Measurements from ENCODE around the gene JARID2. TPM values are rescaled to one million over a fixed set of nuclear protein-coding genes. Genes with fewer than 3 reads are reported as not detected.

The JARID2 gene
- total RNA-seq, 3 donors from 2014 or later = 10.5 to 13.9 (median 11.5) TPM

DNA sequence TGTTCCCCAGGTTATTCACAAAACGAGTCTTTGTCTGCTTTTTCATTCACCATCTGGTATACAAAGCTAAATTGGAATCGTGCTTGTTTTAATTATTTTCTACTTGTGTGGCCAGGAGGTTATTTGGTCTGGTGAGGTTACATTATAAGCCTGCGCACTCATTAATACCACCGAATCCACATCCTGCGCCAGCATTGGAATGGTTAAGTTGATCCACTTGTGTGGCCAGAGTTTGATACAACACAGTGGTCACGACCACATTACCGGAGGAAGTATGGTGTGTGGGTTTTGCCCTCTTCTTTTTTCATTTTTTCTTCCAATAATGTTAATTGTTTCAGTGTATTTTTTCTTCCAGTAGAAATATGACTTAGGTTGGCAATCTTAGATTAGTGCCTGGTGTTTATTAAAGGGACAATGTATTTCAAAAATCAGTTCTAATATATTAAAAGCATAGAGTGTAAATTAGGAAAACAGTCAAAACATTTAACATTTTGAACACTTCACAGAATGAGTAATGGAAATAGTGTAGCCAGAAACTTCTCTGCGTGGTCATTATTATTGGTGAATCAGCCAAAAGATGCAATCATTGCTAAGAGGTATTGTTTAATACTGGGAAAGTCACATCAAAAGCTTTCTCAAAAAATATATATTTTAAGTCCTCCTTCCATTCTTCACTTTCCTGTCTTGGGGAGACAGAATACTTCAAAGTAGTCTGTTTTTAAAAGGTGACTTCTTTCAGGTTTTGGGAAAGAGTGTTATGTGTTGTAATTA lies 84.5 kb downstream of the JARID2 start:
- H3K36me3 ChIP-seq = no peaks in the 10 kb centered on the region
- no peak for TF ChIP-seq POLR2AphosphoS5 (IDR thresholded peaks at IDR 0.05)
- no peak for TF ChIP-seq POLR2A (IDR thresholded peaks at IDR 0.05)
- TF ChIP-seq, protein P1, sequence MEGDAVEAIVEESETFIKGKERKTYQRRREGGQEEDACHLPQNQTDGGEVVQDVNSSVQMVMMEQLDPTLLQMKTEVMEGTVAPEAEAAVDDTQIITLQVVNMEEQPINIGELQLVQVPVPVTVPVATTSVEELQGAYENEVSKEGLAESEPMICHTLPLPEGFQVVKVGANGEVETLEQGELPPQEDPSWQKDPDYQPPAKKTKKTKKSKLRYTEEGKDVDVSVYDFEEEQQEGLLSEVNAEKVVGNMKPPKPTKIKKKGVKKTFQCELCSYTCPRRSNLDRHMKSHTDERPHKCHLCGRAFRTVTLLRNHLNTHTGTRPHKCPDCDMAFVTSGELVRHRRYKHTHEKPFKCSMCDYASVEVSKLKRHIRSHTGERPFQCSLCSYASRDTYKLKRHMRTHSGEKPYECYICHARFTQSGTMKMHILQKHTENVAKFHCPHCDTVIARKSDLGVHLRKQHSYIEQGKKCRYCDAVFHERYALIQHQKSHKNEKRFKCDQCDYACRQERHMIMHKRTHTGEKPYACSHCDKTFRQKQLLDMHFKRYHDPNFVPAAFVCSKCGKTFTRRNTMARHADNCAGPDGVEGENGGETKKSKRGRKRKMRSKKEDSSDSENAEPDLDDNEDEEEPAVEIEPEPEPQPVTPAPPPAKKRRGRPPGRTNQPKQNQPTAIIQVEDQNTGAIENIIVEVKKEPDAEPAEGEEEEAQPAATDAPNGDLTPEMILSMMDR (IDR thresholded peaks at IDR 0.05) = no peak
- no peaks in the 10 kb centered on the region for H3K9me3 ChIP-seq
- H3K4me1 ChIP-seq = peaks cover 0 to 11% of the 10 kb centered on the region in 2 donors
- no peaks in the 10 kb centered on the region for H3K27me3 ChIP-seq
- H3K4me3 ChIP-seq = no peak overlapping the region
- intact Hi-C loops (cut with DNase I; ENCODE audit: low total_unique reads) = no loop called here
- H3K27ac ChIP-seq = no peak overlapping the region
- no peak for DNase-seq (ENCODE audit: low spot score in 2 of 2)

DNA sequence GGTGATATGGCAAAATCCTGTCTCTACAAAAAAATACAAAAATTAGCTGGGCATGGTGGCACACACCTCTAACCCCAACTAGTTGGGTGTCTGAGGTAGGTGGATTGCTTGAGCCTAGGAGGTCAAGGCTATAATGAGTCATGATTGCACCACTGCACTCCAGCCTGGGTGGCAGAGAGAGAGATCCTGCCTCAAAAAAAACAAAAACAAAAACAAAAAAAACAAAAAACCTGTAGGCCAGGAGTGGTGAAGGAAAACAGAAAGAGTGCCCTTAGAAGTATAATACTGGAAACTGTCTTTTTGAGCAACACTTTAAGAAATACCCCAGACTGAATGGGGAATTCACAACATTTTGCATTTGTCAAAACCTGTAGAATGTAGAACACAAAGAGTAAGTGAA lies 85.3 kb downstream of the JARID2 start:
- Histone ChIP-seq H3K36me3 (no peaks in the 10 kb centered on the region), H3K4me1 (peaks cover 0 to 11% of the 10 kb centered on the region in 2 donors), H3K9me3 (no peaks in the 10 kb centered on the region), H3K27me3 (no peaks in the 10 kb centered on the region), H3K27ac (no peak overlapping the region), H3K4me3 (no peak overlapping the region)
- TF ChIP-seq POLR2A (IDR thresholded peaks at IDR 0.05) (no peak), POLR2AphosphoS5 (IDR thresholded peaks at IDR 0.05) (no peak)
- TF ChIP-seq, protein P1 (IDR thresholded peaks at IDR 0.05) = no peak
- DNase-seq (ENCODE audit: low spot score in 2 of 2) = no peak
- intact Hi-C loops (cut with DNase I; ENCODE audit: low total_unique reads) = no loop called here

DNA sequence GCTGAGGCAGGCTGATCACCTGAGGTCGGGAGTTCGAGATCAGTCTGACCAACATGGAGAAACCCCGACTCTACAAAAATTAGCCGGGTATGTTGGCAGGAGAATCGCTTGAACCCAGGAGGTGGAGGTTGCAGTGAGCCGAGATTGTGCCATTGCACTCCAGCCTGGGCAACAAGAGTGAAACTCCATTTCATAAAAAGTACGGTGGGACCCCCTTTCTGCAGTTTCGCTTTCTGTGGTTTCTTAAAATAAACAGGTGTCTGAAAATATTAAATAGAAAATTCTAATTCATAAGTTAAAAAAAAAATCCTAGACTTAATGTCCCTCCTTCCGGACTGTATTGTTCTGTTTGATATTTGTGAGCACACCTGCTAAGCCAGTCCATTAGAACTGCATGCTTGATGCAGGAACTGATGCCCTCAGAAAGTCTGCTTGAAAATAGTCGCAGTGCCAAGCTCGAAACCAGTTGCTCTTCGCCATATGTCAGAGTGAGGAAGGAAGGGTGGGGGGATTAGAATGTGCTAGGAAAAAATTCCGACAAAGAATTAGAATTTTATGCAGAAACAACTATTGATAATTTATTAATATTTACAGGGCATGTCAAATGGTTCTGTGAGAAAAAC lies 85.9 kb downstream of the JARID2 start:
- Histone ChIP-seq H3K36me3 (no peaks in the 10 kb centered on the region), H3K27me3 (no peaks in the 10 kb centered on the region), H3K9me3 (no peaks in the 10 kb centered on the region), H3K4me3 (no peak overlapping the region), H3K27ac (no peak overlapping the region), H3K4me1 (peaks cover 0 to 11% of the 10 kb centered on the region in 2 donors)
- intact Hi-C loops (cut with DNase I; ENCODE audit: low total_unique reads) = no loop called here
- DNase-seq (ENCODE audit: low spot score in 2 of 2) = no peak
- TF ChIP-seq, protein P1 (IDR thresholded peaks at IDR 0.05) = no peak
- TF ChIP-seq POLR2A (IDR thresholded peaks at IDR 0.05) (no peak), POLR2AphosphoS5 (IDR thresholded peaks at IDR 0.05) (no peak)

DNA sequence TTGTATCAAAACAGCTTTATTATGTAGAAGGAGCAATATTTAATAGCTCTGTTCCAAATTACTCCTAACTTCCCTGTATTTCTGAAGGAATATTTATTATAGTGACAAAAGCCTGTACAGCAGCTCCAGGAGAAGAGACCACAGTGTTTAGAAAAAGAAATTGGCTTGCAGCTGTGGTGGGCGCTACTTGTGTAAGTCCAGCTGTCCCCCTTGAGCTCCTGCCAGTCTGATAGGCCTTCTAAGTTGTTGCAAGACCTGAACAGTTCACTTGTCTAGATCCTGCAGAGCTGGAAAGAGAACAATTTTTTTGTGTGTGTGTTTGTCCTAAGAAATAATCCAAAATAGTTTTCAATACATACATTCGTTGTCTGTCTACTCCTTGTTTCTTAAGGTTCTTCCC lies 86.6 kb downstream of the JARID2 start:
- H3K27ac ChIP-seq = no peak overlapping the region
- no peaks in the 10 kb centered on the region for H3K27me3 ChIP-seq
- no peak for DNase-seq (ENCODE audit: low spot score in 2 of 2)
- no peaks in the 10 kb centered on the region for H3K9me3 ChIP-seq
- intact Hi-C loops (cut with DNase I; ENCODE audit: low total_unique reads) = no loop called here
- no peaks in the 10 kb centered on the region for H3K36me3 ChIP-seq
- TF ChIP-seq, protein P1 (IDR thresholded peaks at IDR 0.05) = no peak
- no peak for TF ChIP-seq POLR2A (IDR thresholded peaks at IDR 0.05)
- TF ChIP-seq POLR2AphosphoS5 (IDR thresholded peaks at IDR 0.05) = no peak
- H3K4me3 ChIP-seq = no peak overlapping the region
- H3K4me1 ChIP-seq = peaks cover 0 to 11% of the 10 kb centered on the region in 2 donors

DNA sequence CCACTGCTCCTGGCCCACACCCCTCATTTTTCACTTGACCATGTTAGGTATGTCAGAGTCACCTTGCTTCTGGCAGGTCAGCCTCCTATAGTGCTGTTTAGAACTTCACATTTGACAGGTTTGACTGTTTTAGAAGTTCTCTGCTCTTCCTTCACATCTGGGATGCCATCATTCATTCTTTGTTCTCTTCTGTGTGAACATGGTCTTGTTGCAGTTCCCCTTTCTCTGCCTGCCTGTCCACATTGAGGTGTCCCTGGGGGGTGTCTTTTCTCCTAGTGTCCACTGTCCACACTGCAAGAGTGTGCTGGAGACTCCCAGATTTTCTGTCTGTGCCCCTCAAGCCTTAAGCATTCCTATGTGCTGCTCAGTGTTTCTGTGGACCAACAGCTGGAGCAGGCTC lies 89.5 kb downstream of the JARID2 start:
- H3K27me3 ChIP-seq = no peaks in the 10 kb centered on the region
- H3K36me3 ChIP-seq = no peaks in the 10 kb centered on the region
- no peaks in the 10 kb centered on the region for H3K9me3 ChIP-seq
- H3K4me3 ChIP-seq = no peak overlapping the region
- H3K27ac ChIP-seq = no peak overlapping the region
- DNase-seq (ENCODE audit: low spot score in 2 of 2) = no peak
- intact Hi-C loops (cut with DNase I; ENCODE audit: low total_unique reads) = no loop called here
- peaks cover 0 to 8% of the 10 kb centered on the region in 2 donors for H3K4me1 ChIP-seq
- TF ChIP-seq, protein P1 (IDR thresholded peaks at IDR 0.05) = no peak
- TF ChIP-seq POLR2AphosphoS5 (IDR thresholded peaks at IDR 0.05) = no peak
- no peak for TF ChIP-seq POLR2A (IDR thresholded peaks at IDR 0.05)

Data from breast epithelium (tissue), 4 donors.